GM19025 (cell line): ENCODE measurements around the gene TXNDC2.

Experiments used
- ATAC-seq: cut with Tn5 transposase; IDR thresholded peaks from one replicate; pipeline ENCODE4 v1.9.1; 2021; ENCODE audit warnings: mild to moderate bottlenecking, low read depth, moderate library complexity; ENCODE audit not compliant: unreplicated experiment

TXNDC2 gene

DNA sequence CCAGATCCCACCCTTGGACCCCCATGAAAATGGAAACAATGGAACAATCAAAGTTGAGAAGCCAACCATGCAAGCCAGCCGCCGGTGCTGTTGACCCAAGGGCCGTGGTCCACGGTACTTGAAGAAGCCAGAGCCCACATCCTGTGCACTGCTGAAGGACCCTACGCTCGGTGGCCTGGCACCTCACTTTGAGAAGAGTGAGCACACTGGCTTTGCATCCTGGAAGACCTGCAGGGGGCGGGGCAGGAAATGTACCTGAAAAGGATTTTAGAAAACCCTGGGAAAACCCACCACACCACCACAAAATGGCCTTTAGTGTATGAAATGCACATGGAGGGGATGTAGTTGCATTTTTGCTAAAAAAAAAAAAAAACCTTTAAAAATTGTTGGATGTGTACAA, 26.5 kb upstream of the TXNDC2 start:
- no peak for ATAC-seq

DNA sequence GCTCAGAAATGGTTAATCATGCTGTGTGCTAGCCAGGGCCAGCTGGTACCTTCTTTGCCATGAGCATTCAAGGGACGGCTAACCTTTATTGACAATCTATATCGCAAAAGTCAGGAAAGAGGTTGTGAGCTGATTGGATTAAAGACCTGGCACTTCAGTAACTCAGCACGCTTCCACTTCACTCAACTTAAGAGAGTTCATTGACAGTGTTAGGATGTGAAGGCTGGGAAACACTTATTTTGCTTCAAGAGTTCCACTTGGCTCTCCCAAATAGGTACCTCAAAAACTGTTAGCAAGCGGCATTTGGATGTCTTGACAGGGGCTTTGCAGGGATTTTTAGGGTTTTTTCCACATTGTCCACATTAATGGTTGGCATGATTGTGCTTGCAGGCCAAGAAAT, 25.1 kb upstream of the TXNDC2 start:
- no peak for ATAC-seq

DNA sequence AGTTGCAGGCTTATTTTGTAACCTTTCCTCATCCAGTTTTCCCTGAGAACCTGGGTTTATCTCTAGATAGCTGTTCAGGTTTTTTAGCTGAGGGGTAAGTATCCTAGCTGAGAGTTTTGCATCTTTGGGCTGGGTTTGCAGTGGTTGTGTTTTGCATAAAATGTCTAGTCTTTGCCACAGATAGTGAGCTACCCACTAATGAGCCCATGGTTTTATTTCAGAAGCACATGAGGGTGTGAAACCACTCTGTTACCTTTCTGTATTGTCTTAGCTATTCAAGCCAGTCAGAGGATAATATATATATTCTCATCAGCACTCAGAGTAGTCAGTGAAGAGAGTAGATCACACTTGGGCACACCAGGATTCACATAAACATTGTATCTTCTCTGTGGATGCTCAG, 24.6 kb upstream of the TXNDC2 start:
- peak; percentile 64 for ATAC-seq

DNA sequence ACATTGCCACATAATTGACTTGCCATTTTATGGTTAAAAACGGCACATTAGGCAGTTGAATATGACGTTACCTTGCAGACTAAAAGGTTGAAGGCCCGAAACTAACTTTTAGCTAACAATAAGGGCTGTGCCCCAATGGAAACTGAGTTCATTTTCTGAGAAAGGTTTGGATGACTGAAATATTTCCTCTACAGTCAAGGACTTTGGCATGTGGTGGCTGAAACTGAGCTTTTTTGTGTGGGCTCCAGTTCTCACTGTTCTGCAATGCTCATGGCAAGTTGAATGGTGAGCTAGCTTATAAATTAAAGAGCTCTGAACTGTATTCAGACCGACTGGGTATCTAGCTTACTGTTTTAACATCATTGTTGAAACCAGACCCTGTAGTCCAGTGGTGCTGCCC, 23.8 kb upstream of the TXNDC2 start:
- peak; percentile 59 for ATAC-seq

DNA sequence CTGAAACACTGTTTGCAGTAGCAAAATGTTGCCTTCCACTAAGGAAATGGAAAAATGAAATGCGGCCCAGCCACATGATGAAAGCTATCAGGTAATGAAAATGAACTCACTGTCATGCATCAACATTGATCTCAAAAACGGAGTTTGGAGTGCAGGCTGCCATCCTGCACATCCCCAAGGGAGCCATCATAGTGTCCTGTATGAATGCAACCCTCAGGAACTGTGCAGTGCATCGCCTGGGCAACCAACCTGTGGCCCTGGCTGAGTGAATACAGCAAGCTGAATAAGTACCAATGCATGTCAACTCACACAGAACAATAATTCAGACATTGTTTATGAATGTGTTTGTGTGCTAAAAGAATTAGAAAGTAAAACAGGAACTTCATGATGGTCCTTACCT, 23.1 kb upstream of the TXNDC2 start:
- no peak for ATAC-seq

DNA sequence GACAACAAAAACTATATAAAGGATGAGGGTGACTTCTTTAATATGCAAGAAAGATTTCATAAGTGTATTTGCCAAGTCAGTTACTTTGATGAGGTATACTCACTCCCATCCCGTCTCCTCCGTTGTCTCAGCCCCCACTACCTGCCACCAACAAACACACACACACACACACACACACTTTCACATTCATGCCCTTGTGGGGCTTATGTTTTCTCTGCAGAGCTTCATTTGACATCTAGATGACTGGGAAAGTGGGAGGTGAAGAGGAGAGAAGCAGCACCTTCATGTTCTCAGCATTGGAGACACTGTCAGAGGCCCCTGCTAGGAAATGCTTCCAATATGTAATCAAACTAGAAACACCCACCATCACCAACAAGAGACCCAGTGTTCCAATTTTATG, 22.5 kb upstream of the TXNDC2 start:
- ATAC-seq = no peak

DNA sequence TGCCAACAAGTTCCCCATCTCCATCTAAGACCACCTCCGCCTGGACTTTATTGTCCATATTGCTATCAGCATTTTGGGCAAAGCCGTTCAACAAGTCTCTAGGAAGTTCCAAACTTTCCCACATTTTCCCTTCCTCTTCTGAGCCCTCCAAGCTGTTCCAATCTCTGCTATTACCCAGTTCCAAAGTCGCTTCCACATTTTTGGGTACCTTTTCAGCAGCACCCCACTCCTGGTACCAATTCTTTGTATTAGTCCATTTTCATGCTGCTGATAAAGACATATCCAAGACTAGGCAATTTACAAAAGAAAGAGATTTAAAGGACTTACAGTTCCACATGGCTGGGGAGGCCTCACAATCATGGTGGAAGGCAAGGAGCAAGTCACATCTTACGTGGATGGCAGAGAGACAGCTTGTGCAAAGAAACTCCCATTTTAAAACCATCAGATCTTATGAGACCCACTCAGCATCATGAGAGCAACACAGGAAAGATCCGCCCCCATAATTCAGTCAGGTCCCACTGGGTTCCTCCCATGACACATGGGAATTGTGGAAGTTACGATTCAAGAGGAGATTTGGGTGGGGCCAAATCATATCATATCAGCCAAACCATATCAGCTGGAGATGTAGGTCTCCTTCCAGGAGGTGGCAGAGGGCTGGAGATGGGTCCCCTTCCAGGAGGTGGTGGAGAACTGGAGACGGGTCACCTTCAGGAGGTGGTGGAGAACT, 19.8 kb upstream of the TXNDC2 start:
- ATAC-seq = no peak

DNA sequence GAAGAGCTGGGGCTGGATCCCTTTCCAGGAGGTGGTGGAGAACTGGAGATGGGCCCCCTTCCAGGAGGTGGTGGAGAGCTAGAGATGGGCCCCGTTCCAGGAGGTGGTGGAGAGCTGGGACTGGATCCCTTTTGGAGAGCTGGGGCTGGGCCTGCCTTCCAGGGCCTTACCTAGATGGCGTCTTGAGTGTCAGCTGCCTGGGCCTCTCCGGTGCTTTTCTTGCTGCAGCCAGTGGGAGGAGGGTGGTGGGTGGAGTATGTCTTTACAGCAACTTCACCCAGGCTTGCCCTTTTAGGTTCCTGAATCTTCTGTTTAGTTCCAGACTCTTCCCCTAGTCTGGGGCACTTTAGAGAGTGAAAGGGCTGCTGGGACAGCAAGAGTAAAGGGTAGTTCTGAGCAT, 19.1 kb upstream of the TXNDC2 start:
- ATAC-seq = no peak

DNA sequence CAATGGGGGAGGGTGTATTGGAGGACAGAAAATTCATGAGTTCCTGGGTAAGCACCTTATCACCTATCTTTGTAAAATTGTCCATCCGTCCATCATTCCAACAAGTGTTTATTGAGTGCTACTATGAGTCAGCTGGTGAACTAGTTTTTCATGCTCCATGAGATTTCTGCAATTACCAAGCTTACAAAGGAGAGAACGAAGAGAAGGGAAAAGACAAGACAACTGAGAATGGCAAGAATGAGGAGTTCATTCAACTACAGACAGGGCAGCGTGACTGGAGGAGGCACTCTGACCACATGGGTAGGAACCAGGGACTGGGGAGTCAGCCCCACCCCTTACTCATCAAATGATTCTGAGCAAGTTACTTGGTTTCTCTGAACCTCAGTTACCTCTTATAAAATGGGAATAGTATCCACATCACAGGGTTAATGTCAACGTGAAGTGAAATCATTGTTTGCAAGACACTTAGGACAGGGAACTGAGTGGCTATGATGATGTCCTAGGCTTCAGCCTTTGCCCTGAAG, 18.6 kb upstream of the TXNDC2 start:
- no peak for ATAC-seq

DNA sequence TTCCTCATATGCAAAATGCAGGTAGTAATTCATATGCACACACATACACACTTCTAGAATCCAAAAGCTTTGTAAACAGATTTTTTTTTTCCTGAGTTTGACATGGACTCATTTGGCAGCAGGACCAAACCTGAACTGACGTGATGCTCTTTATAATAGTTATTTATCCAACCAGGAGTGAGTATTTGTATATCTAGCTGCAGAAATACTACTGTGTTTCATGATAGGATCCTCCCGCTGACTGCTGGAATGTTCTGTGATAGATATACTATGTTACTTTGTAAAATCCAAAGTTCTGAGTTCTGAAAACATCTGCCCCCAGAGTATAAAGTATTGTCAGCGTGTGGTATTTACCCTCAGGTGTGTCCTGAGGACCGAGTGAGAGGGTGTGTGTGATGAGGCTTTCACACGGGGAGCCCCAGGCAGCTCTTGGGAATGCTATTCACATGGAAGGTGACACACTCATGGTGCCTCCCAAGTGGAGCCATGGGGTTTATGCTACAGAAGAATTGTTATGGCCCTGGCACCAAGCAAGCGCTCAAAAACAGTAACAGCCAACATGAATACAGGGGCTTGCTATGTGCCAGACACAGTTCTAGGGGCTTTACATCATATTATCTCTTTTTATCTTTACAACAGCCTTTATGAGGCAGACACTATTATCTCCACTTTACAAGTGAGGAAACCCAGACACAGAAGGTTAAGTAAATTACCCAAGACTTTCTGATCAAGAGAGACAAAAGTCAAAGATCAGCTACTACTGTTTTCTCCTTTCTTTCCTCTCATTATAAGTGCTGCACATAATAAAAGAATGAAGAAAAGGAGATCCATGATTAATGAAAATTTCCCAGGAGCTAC, 16.7 kb upstream of the TXNDC2 start:
- no peak for ATAC-seq

DNA sequence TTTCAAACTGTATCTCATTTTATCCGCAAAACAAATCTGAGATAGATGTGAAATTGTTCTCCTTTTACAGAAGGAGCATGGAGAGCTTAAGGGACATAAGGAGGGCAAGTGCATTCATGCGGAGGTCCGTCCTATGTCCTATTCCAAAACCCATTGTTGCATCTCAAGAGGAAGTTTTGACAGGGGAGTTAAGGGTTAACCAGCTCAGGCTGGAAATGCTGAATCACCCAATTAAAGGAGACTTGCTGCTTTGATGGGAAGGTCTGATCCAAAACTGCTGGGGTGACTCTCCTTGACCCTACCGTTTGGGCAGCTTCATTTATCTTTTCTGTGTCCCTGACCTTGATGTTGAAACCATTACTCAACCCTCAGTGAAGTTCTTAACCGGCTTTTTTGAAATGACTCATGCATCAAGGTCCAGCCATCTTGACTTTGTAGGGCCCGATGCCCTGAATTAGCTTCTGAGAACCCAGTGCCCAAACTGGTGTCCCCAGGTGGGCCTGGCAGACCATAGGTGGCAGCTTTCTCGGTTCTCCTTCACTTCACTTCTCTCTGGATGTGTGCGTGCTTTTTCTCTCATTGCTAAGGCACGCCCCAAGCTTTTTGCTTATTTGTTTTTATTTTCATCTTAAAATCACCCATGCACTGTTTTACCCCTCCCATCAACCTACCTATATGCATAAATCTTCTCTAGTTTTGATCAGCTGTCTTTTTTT, 15.9 kb upstream of the TXNDC2 start:
- ATAC-seq = peak; percentile 63

DNA sequence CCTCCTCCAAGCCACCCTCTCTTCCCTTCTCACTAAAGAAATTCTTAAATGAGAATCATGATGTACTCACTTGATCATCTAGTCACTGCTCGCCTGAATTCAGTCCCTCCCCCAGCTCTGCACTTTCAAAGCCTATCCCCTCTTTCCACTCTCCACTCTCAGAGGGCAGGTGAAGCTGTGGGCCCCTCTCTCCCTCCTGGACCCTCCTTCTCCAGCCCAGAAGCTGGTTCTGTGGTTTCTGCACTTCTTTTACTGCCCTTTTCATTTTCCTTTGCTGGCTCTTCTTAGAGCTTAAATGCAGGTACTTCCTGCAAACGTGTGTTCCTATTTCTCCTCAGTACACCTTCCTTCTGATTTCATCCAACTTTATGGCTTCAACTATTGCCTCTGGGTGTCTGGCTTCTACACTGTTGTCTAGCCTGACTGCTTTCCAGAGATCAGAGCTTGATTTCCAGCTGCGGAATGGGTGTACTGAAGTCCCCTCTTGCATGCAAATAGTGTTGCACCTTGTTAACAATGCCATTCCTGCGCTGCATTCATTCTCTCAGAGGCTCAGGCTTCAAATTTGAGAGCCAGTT, 15.3 kb upstream of the TXNDC2 start:
- no peak for ATAC-seq

DNA sequence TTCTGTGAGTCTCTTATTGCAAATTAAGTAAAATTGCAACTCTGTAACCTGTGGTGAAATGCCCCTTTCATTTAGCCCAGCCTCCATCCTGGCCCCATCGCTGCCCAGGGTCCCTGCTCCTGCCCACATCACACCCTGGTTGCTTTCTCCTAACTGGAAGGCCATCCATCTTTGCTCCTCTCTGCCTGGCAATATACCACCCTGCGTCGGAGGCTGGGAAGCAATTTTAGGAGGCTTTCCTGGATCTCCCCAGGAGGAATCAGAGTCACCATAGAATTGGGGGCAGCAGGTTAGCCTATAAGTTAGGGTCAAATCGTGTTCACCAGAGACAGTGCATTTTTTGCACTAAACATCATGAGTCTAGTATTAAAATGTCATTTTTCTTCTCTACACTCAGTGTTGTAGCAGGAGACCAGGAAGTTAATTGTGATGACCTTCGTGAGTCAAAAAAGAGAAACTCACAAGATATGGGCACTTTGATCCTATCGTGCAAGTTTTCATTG, 14.5 kb upstream of the TXNDC2 start:
- ATAC-seq = no peak

DNA sequence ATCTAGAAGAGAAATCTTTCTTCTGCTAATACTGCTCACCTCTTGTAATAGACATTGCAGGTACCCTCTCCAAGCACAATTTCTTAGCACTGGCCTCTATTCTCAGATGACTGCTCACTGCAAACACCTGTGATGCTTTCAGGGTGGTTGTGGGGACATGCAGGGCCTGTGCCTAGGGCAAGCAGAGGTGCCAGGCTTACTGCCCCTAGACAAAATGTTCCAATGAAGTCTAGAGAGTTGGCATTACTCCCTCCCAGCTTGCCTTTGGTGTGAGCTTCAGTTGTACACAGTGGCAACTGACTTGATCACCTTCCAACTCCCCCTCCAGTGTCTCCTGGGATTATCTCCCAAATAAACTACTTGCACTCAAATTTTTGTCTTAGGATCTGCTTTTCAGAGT, 12.9 kb upstream of the TXNDC2 start:
- ATAC-seq = no peak

DNA sequence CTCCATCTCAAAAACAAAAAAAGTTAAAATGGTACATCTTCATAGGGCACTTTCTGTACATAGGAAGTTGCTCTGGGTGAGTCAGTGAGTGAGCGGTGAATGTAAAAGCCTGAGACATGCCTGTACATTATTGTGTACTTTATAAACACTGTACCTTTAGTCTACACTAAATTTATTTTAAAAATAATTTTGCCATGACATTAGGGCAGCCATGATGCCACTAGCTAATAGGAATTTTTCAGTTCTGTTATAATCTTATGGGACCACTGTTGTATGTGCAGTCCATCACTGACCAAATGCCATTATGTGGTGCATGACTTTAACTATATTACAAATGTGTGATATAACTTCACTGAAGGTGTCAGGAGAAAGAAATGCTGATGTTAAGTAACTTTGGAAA, 11.0 kb upstream of the TXNDC2 start:
- no peak for ATAC-seq

DNA sequence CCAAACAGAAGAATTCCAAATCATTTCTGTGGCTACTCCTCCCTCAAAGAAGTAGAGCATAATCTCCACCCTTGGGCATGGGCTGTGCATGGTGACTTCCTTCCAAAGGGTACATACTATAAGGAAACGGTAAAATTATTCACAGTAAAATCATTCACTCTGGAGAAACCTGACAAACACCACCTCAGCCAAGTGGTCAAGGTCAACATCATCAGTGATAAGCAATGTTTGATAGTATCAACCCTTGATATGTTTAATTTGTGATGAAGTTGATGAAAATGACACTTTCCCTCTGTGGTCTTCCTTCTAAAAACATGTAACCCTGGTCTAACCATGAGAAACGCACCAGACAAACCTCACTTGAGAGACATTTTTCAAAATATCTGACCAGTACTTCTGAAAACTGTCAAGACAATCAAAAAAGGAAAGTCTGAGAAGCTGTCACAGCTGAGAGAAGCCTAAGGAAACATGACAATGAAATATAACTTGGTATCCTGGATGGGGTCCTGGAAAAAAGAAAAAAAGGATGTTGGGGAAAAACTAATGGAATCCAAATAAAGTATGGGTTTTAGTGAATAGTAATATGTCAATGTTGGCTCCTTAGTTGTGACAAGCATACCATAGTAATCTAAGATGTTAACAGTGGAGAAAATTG, 9.4 kb upstream of the TXNDC2 start:
- ATAC-seq = no peak

DNA sequence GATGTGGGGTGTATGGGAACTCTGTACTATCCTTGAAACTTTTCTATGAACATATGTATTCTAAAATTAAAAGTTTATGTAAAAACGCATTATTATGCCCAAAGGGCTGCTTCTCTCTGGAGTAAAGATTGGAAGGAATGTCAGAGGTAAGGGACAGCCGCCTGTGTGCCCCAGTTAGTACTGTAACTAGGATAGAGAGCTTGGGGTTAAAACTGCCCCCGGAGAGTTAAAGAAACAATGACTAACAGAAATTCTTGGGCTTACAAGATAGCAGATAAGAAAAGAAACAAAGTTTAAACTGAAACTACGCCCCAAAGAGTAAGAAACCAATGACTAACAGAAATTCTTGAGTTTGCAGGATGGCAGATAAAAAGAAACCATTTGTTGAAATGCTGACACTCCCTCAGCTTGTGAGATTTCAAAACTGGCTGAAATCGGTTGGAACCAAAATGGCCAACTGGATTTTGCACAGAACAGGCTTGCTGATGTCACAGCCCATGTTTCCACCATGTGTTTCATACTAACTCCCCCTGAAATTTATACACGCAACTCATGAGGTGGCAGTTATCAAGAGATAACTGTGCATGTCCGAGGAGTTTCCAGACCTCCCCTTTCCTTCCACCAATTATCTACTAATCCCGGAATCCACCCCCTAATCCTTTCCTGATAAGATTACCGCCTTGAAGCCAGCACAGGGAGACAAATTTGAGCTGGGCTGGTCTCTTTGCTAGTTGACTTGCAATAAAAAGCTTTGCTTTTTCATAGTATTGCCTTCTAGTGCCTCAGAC, 8.7 kb upstream of the TXNDC2 start:
- ATAC-seq = no peak

DNA sequence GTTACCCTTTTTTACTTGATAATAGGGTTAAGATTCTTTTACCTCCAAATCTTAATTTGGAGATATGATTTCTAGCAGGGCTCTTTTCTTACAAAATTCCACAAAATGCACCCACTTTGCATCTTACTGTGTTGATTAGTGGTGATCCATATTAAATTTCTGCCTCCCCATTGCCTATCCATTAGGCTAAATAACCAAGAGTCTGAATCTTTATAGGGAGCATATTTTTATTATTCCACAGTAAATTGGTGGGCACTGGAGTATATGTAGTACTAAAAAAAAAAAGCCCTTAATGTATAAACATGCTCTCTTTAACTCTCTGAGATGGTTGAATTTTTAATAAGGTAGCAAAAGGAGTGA, 8.1 kb upstream of the TXNDC2 start:
- no peak for ATAC-seq

DNA sequence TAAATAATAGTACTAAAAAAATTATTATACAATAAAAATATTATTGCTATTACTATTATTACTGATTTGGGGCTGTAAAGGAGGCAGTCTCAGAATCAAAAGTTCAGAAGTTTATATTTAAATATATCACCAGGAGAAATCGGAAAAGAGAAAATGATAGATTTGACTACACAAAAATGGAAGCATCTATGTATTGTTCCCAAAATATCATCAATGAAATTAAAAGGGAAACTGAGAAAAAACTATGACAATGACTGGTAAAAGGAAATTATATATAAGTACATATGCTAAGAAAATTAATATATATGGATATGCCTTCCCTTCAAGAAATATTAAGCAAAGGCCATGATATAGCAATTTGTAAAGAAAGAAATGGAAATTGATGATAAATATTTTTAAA, 7.7 kb upstream of the TXNDC2 start:
- no peak for ATAC-seq
